Activated naive CD4-positive, alpha-beta T cell treated with anti-CD3 and anti-CD28 coated beads, Interleukin-2, amount 50 U/mL, for 16 hours (primary cell): ENCODE measurements around the gene SCGB1C2.
"Not testable (repeated sequence)": the region's sequence is repeated elsewhere in the genome, so short reads cannot be mapped to it uniquely, and the experiment has no call there.

ENCODE experiments used
- DNase-seq: peaks from one replicate; pipeline ENCODE4 v3.0.0-alpha.2; 2020

SCGB1C2 gene

GRCh38 chr17:149231-149630, 11.9 kb downstream of the SCGB1C2 start:
- DNase-seq, result no peak

- DNase-seq, result peak; percentile 1
Observed at GRCh38 chr17:149897-150584, 12.7 kb downstream of the SCGB1C2 start.

GRCh38 chr17:151004-151403, 13.6 kb downstream of the SCGB1C2 start:
- DNase-seq, result no peak

GRCh38 chr17:151886-152859, 14.8 kb downstream of the SCGB1C2 start:
- DNase-seq, result peak; percentile 5

GRCh38 chr17:152860-153420, 15.6 kb downstream of the SCGB1C2 start:
- DNase-seq, result peak; percentile 6

GRCh38 chr17:153851-154250, 16.5 kb downstream of the SCGB1C2 start:
- DNase-seq, result no peak

GRCh38 chr17:155576-155975, 18.2 kb downstream of the SCGB1C2 start:
- no peak for DNase-seq

- DNase-seq, result no peak
Observed at GRCh38 chr17:156094-156621, 18.8 kb downstream of the SCGB1C2 start.

- no peak for DNase-seq
Observed at GRCh38 chr17:156946-157345, 19.6 kb downstream of the SCGB1C2 start.

- DNase-seq, result no peak
Observed at GRCh38 chr17:157901-158300, 20.5 kb downstream of the SCGB1C2 start.

- no peak for DNase-seq
Observed at GRCh38 chr17:158379-158778, 21.0 kb downstream of the SCGB1C2 start.

GRCh38 chr17:159609-160008, 22.2 kb downstream of the SCGB1C2 start:
- no peak for DNase-seq

GRCh38 chr17:160336-160735, 23.0 kb downstream of the SCGB1C2 start:
- no peak for DNase-seq

GRCh38 chr17:161481-161880, 24.1 kb downstream of the SCGB1C2 start:
- no peak for DNase-seq

- DNase-seq, result no peak
Observed at GRCh38 chr17:162689-163088, 25.3 kb downstream of the SCGB1C2 start.

- no peak for DNase-seq
Observed at GRCh38 chr17:163514-164098, 26.2 kb downstream of the SCGB1C2 start.

GRCh38 chr17:164303-165235, 27.2 kb downstream of the SCGB1C2 start:
- no peak for DNase-seq

GRCh38 chr17:165939-166338, 28.6 kb downstream of the SCGB1C2 start:
- DNase-seq, result no peak

- DNase-seq, result not testable (repeated sequence)
Observed at GRCh38 chr17:168614-169013, 31.2 kb downstream of the SCGB1C2 start.

- DNase-seq, result no peak
Observed at GRCh38 chr17:170130-170670, 32.8 kb downstream of the SCGB1C2 start.

GRCh38 chr17:171871-172270, 34.5 kb downstream of the SCGB1C2 start:
- no peak for DNase-seq

- no peak for DNase-seq
Observed at GRCh38 chr17:172401-172800, 35.0 kb downstream of the SCGB1C2 start.
